ENCODE measurements around the gene C5orf46.
"Not testable (repeated sequence)": the region's sequence is repeated elsewhere in the genome, so short reads cannot be mapped to it uniquely, and the experiment has no call there.

Gene C5orf46

GRCh38 chr5:147906326-147907095 is at the start of gene C5orf46:
Gene C5orf46 (minus strand): TSS chr5:147906538. CDS start chr5:147906501, 37 bp downstream.
- no peak for DNase-seq

DNA sequence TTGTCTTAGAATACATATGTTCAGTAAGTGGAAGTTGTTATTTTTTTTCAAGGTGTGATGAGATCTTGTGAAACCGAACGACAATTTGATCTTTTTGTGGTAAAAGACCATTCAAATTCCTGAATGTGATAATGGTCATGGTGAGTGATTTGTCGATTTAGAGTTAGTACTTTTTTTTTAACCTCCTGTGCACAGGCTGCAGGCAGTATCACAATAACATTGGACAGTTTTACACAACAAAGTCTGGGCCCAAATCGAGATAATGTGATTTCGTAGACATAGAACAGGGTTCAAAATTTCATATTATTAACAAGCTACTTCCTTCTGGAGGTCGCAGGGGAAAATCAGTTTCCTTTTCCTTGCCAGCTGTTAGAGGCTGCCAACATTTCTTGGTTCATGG is 48.6 kb upstream of the C5orf46 start:
- no peak for DNase-seq

GRCh38 chr5:147949711-147950573 is 43.6 kb upstream of the C5orf46 start:
- DNase-seq: no peak

GRCh38 chr5:147946658-147947274 is 40.4 kb upstream of the C5orf46 start:
- not testable (repeated sequence) for DNase-seq

GRCh38 chr5:147939431-147940114 is 33.2 kb upstream of the C5orf46 start:
- no peak for DNase-seq

- DNase-seq: no peak
These were observed 28.7 kb upstream of the C5orf46 start for GRCh38 chr5:147935032-147935431.

DNA sequence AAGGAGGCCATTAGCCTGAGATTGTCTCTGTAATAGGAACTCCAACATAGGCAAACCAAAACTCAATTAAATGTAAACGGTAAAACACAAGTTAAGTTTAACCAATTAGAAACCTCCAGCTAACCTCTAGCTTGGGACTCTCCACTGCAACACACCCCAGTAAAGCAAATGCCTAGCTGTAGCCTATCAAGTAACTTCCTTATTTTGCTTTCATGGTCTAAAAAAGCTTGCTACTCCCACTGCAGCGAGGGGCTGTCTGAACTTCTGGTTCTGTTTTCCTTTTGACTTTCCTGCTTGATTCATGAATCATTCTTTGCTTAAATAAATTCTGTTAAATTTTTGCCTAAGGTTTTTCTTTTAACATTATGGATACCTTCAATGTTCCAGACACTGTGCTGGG is 24.4 kb upstream of the C5orf46 start:
- DNase-seq: no peak

- no peak for DNase-seq
These were observed 21.6 kb upstream of the C5orf46 start for GRCh38 chr5:147927901-147928300.

GRCh38 chr5:147925020-147925419 is 18.7 kb upstream of the C5orf46 start:
- DNase-seq: no peak

DNA sequence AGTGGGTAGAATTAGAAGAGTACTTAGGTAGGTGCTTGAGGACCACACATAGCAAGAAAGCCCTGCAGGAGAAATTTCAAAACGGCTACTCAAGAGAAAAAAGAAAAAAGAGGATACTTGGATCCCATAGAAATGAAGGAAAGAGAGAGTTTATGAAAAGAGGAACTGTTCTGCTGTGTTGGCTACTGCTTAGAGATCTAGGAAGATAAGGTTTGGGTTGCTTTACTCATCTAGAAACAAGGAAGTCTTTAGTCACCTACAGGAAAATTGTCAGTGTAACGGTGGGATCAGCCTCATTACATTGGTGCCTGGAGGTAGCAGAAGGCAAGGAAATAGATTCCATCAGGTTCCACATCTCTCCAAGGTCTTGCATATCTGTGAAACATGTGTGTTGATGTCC is 14.8 kb upstream of the C5orf46 start:
- DNase-seq: peak; percentile 66

- no peak for DNase-seq
These were observed 14.2 kb upstream of the C5orf46 start for GRCh38 chr5:147920420-147921030.

GRCh38 chr5:147918899-147919298 is 12.6 kb upstream of the C5orf46 start:
- DNase-seq: no peak

GRCh38 chr5:147918101-147918685 is 11.9 kb upstream of the C5orf46 start:
- no peak for DNase-seq

DNA sequence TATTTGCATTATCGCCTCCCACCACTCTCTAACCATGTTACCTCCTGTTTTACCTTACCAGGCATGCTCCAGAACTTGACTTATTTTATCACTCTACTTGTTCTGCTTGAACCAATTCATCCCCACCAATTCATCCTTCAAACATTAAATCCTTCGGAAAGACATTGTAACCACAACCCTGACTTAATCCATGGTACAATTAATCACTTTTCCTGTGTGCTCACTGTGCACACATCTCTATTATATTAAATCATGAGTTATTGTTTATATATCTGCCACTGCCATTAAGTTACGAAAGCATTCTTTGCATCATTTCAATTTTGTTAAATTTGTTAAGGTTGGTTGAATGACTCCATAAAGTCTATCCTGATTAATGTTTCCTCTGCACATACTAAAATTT is 7.4 kb upstream of the C5orf46 start:
- no peak for DNase-seq

GRCh38 chr5:147912011-147912410 is 5.7 kb upstream of the C5orf46 start:
- peak; percentile 42 for DNase-seq

- DNase-seq: no peak
These were observed 5.1 kb upstream of the C5orf46 start for GRCh38 chr5:147911427-147911826.

DNA sequence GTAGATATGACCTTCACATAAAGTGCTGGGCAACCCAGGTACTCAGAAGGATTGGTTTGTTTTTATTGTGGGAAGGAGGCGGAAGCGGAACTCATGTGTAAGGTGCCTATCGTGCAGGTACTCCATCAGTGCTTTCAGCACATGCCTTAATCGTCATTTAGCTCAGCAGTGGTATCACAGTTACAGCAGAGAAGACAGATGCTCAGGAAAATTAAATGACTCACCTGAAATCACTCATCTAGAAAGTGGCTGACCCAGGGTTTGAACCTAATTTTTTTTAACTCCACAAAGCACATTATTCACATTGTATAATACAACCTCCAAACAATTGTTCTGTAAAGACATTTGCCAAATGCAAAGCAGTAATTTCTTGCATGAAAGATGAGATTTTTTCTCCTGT is 2.2 kb downstream of the C5orf46 start:
- no peak for DNase-seq

- no peak for DNase-seq
These were observed 3.7 kb downstream of the C5orf46 start for GRCh38 chr5:147902609-147903115.

DNA sequence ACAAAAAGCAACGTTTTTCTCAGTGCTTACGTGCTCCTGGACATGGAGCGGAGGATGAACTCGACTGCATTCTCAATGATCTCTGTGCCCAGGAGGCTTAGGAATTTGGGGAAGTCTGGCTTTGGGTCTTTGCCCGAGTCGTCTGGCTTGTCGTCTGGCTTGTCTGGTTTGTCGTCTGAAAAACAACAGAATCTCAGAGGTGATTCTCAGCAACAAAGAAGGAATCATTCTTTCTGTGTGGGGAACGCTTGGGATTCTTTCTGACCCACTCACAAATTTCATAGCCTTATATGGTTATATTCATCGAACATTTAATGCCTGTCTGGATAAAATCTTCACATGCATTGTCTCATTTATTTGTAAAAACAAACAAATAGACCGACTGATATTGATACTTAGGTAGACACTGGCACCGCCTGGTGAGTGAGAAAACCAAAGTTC is 4.7 kb downstream of the C5orf46 start:
- DNase-seq: no peak

DNA sequence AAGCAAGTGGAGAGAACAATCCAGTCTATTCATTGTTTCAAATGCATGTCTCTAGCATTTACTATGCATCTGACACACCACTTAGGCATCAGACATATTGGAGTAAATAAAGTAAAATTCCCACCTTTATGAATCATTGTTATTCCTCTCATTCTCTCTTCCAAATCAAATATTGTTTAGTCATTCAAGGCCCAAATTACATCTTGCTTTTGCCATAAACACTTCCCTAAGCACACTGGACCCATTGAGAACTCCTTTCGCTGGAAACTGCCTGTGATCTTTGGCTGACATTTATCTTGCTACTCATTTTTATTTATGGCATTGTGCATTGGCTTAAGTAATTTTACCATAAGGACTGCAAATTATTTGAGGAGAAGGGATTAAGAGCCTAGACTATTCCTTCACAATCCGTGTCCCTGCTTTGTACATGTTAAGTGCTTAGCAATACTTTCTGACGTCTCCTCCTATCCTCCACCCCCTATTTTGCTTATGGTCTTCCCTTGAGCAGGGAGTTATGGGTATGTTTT is 7.4 kb downstream of the C5orf46 start:
- DNase-seq: no peak

GRCh38 chr5:147895864-147896263 is 10.5 kb downstream of the C5orf46 start:
- DNase-seq: no peak

DNA sequence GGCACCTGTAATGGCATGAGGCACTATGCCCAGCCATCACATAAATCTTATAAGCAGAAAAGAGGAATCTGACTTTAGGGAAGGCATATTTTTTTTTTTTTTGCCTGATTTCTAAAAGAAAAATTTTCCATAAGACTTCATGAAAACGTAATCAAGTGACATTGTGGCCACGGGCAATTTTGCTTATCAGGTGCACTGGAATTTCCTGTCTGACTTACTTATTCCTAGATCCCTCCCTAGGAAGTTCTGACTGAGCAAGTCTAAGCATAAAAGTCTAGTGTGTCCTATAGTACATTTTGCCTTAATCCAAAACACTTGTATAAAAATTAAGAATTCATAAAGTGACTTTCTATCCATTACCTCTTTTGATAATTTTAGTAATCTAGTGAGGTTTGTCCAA is 12.5 kb downstream of the C5orf46 start:
- DNase-seq: no peak

Measured in GF-D8 (cell line).